Fibroblast of pulmonary artery (primary cell): ENCODE data around the gene COPS6.
A peak's percentile ranks its signal among the peaks of the same experiment; 100 is the strongest.
"Not testable (repeated sequence)": the region's sequence is repeated elsewhere in the genome, so short reads cannot be mapped to it uniquely, and the experiment has no call there.

Experiments
- DNase-seq: peaks from one replicate; pipeline ENCODE4 v3.0.0-alpha.2; 2010; ENCODE audit warnings: low read depth
- H3K4me3 ChIP-seq: replicated peaks from 2 replicates; pipeline ENCODE4 v1.5.1; 2011; ENCODE audit warnings: low read depth, mild to moderate bottlenecking, control low read depth, low read length, moderate library complexity
- CTCF ChIP-seq: IDR thresholded peaks from 2 replicates; pipeline ENCODE4 v1.5.1; 2011; ENCODE audit warnings: mild to moderate bottlenecking, control low read depth, low read length, inconsistent platforms; ENCODE audit errors: missing control alignments

Gene COPS6

GRCh38 chr7:100124301-100125230 is 35.8 kb downstream of the COPS6 start:
- DNase-seq, result no peak
- H3K4me3 ChIP-seq, result no peak overlapping the region
- no peak for TF ChIP-seq CTCF

GRCh38 chr7:100126239-100126930 is 37.6 kb downstream of the COPS6 start:
- H3K4me3 ChIP-seq, result peak overlapping the region; percentile 90
- no peak for DNase-seq
- no peak for TF ChIP-seq CTCF

- TF ChIP-seq CTCF, result no peak
- DNase-seq, result peak; percentile 95
- H3K4me3 ChIP-seq, result peak within 1 kb of the TSS; percentile 90
Measured at GRCh38 chr7:100126931-100127865, 38.4 kb downstream of the COPS6 start, which contains the start of gene MBLAC1. Gene MBLAC1, plus strand, starts transcription at chr7:100126967. Its CDS starts 429 bp downstream, at chr7:100127396.

- no peak for DNase-seq
- no peak for TF ChIP-seq CTCF
- peak overlapping the region; percentile 90 for H3K4me3 ChIP-seq
Measured at GRCh38 chr7:100127866-100128636, 39.3 kb downstream of the COPS6 start.

GRCh38 chr7:100128637-100128963 is 39.8 kb downstream of the COPS6 start:
- TF ChIP-seq CTCF, result no peak
- DNase-seq, result no peak
- H3K4me3 ChIP-seq, result no peak overlapping the region

GRCh38 chr7:100130220-100130607 is 41.4 kb downstream of the COPS6 start:
- not testable (repeated sequence) for DNase-seq, H3K4me3 ChIP-seq
